NCI-H2029 treated with DMSO at 0.1 percent for 48 hours (cell line): ENCODE results near the gene ISCU.
"Not testable (repeated sequence)": the region's sequence is repeated elsewhere in the genome, so short reads cannot be mapped to it uniquely, and the experiment has no call there.

Experiments
- DNase-seq: peaks from one replicate; lab custom pipeline; 2025; lab: John Stamatoyannopoulos, UW

ISCU gene

DNA sequence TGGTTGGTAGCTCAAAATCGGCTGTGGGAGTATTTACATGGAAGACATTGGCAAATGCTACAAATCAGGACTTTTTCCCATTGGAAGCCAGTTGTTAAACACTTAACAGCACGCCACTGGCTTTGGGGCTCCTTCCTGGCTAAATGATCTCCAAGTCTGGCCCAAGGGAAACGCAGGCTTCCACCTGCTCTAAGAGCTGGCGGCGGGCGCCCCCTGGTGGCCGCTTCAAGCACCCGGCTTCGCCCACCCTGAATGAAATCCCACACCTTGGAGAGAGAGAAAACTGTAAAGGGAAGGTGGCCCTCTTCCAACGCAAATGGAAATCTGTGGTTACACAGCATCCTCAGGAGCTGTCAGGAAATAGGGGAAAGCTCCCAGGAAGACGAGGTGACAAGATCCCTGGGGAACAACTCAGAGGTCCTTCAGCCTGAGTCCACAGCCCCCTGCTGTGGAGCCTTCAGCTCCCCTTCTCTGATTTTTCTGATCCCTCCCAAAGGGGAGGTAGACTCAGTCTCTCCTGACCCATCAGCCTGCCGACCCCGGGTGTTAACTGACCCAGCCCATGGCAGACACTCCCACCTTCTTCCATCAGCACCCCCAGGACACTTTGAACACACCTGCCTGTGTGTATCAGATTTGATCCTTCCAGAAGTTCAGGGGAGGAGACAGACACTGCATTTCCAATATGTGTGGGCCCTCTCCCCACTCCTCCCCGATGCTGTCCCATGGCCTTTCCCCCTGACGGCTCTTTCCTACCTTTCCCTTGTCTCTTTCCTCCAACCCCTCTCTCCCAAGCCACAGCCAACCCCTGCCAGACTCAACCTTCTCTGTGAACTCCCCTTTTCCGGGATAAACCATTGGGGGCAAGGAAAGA, 55.9 kb downstream of the ISCU start:
- peak; percentile 17 for DNase-seq

DNA sequence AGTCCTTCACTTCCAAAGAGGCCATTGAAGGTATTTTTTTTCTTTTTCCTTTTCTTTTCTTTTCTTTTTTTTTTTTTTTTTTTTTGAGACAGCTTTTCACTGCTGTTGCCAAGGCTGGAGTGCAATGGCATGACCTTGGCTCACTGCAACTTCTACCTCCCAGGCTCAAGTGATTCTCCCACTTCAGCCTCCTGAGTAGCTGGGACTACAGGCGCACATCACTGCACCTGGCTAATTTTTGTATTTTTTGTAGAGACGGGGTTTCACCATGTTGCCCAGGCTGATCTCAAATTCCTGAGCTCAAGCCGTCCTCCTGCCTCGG, 56.5 kb downstream of the ISCU start:
- DNase-seq: not testable (repeated sequence)
